H1 (cell line): ENCODE data around the gene NR3C1. TPM values are rescaled to one million over a fixed set of nuclear protein-coding genes. Genes with fewer than 3 reads are reported as not detected.

Experiments
- CTCF ChIA-PET: fragments of 300-600 bp; sonication (Branson Sonifier 250); formaldehyde crosslinking; loops from one replicate; lab custom pipeline; 2021; ENCODE audit not compliant: partially characterized antibody; lab: Charles Lee
- POLR2A ChIA-PET: fragments of 300-600 bp; sonication (Branson Sonifier 250); formaldehyde crosslinking; loops from one replicate; lab custom pipeline; 2021; ENCODE audit warnings: inconsistent platforms; ENCODE audit not compliant: partially characterized antibody; lab: Charles Lee
- DNase-seq, 2 experiments: peaks; one replicate each; pipeline versions ENCODE4 v3.0.0 to v3.0.0-alpha.2; 2010 to 2022; ENCODE audit warnings: low spot score in 2 of 2, low read depth in 1 of 2, mixed read lengths in 1 of 2
- FAIRE-seq: peaks from 2 replicates; lab custom pipeline; 2011; peaks lifted over from hg19 to GRCh38; lab: Jason Lieb, UNC
- H2AFZ ChIP-seq: 2 replicates; pipeline ENCODE4 v1.8.1; 2012; ENCODE audit warnings: low read length, inconsistent platforms
- H2AK5ac ChIP-seq: 2 replicates; pipeline ENCODE4 v1.6.1; 2013; ENCODE audit warnings: low read depth, low read length
- H2BK120ac ChIP-seq: replicated peaks from 2 replicates; pipeline ENCODE3; 2013; ENCODE audit warnings: low read depth, low read length, inconsistent platforms
- H2BK12ac ChIP-seq: 2 replicates; pipeline ENCODE4 v1.6.1; 2013; ENCODE audit warnings: low read depth, low read length
- H2BK15ac ChIP-seq: 2 replicates; pipeline ENCODE4 v1.6.1; 2013; ENCODE audit warnings: low read length
- H2BK20ac ChIP-seq: 2 replicates; pipeline ENCODE4 v1.6.1; 2013; ENCODE audit warnings: low read length
- H2BK5ac ChIP-seq: 2 replicates; pipeline ENCODE4 v1.6.1; 2013; ENCODE audit warnings: low read depth, low read length
- H3K14ac ChIP-seq: 2 replicates; pipeline ENCODE4 v1.6.1; 2013; ENCODE audit warnings: inconsistent platforms; ENCODE audit not compliant: insufficient read length
- H3K18ac ChIP-seq: 2 replicates; pipeline ENCODE4 v1.6.1; 2013; ENCODE audit warnings: low read length; ENCODE audit errors: extremely low read depth
- H3K23ac ChIP-seq: 2 replicates; pipeline ENCODE4 v1.6.1; 2013; ENCODE audit warnings: inconsistent platforms; ENCODE audit not compliant: insufficient read length
- H3K23me2 ChIP-seq: 2 replicates; pipeline ENCODE4 v1.6.1; 2013; ENCODE audit warnings: low read depth, low read length
- H3K27ac ChIP-seq: 2 replicates; pipeline ENCODE4 v1.6.1; 2011; ENCODE audit warnings: low read depth, low read length, inconsistent platforms
- H3K27me3 ChIP-seq, 4 experiments: replicated peaks in 1 of 4; 1 replicate in 1 of 4; 2 replicates in 3 of 4; pipeline versions ENCODE4 v1.6.1 to v1.8.1; 2011 to 2013; ENCODE audit warnings: low read length in 3 of 4, mild to moderate bottlenecking in 3 of 4, inconsistent platforms in 2 of 4, mixed read lengths in 2 of 4, moderate library complexity in 1 of 4; ENCODE audit not compliant: control insufficient read depth in 3 of 4, insufficient read depth in 3 of 4; ENCODE audit errors: extremely low read depth in 1 of 4
- H3K36me3 ChIP-seq, 4 experiments: 2 replicates each; pipeline versions ENCODE4 v1.6.1 to v1.8.1; 2011 to 2013; ENCODE audit warnings: mild to moderate bottlenecking in 4 of 4, low read length in 3 of 4, moderate library complexity in 2 of 4, control low read depth in 1 of 4, inconsistent platforms in 1 of 4; ENCODE audit not compliant: insufficient read depth in 4 of 4, control insufficient read depth in 2 of 4
- H3K4ac ChIP-seq: replicated peaks from 2 replicates; pipeline ENCODE3; 2013; ENCODE audit warnings: low read length, low read depth, mixed read lengths, inconsistent platforms; ENCODE audit not compliant: insufficient read length
- H3K4me1 ChIP-seq, 4 experiments: replicated peaks in 1 of 4; 1 replicate in 1 of 4; 2 replicates in 3 of 4; pipeline versions ENCODE4 v1.6.1 to v1.8.1; 2011 to 2013; ENCODE audit warnings: low read length in 3 of 4, inconsistent platforms in 2 of 4, mixed read lengths in 1 of 4; ENCODE audit not compliant: insufficient read depth in 4 of 4, control insufficient read depth in 3 of 4
- H3K4me2 ChIP-seq, 2 experiments: 2 replicates each; pipeline versions ENCODE4 v1.6.1 to v1.8.1; 2011 to 2013; ENCODE audit warnings: low read depth in 2 of 2, low read length in 2 of 2, control low read depth in 1 of 2, inconsistent platforms in 1 of 2, mild to moderate bottlenecking in 1 of 2; ENCODE audit not compliant: insufficient read depth in 1 of 2
- H3K4me3 ChIP-seq, 4 experiments: fragments of 200-600, 300-600 bp in 1 of 4; sonication (generic), shearing (Covaris generic), sonication (Bioruptor Twin) in 1 of 4; 2 replicates each; pipeline versions ENCODE4 v1.5.1 to v1.8.1; 2011 to 2016; ENCODE audit warnings: low read length in 4 of 4, low read depth in 3 of 4, control low read depth in 2 of 4, inconsistent platforms in 2 of 4, mild to moderate bottlenecking in 2 of 4, mixed read lengths in 1 of 4, moderate library complexity in 1 of 4; ENCODE audit not compliant: insufficient read depth in 2 of 4; ENCODE audit errors: extremely low read depth in 1 of 4
- H3K56ac ChIP-seq: replicated peaks from 2 replicates; pipeline ENCODE3; 2013; ENCODE audit warnings: low read depth, mild to moderate bottlenecking, mixed read lengths, low read length, inconsistent platforms; ENCODE audit not compliant: insufficient read length
- H3K79me1 ChIP-seq: 2 replicates; pipeline ENCODE4 v1.6.1; 2013; ENCODE audit warnings: low read depth, low read length, control low read depth
- H3K79me2 ChIP-seq, 2 experiments: 2 replicates each; pipeline versions ENCODE4 v1.6.1 to v1.8.1; 2012 to 2013; ENCODE audit warnings: low read length in 2 of 2, mild to moderate bottlenecking in 2 of 2, inconsistent platforms in 1 of 2; ENCODE audit not compliant: insufficient read depth in 2 of 2, control insufficient read depth in 1 of 2
- H3K9ac ChIP-seq, 4 experiments: replicated peaks in 1 of 4; 1 replicate in 1 of 4; 2 replicates in 3 of 4; pipeline versions ENCODE4 v1.6.1 to v1.8.1; 2011 to 2013; ENCODE audit warnings: low read depth in 3 of 4, low read length in 3 of 4, control low read depth in 2 of 4, mild to moderate bottlenecking in 2 of 4, moderate library complexity in 2 of 4, inconsistent platforms in 1 of 4; ENCODE audit errors: extremely low read depth in 1 of 4
- H3K9me3 ChIP-seq, 2 experiments: 2 replicates each; pipeline versions ENCODE4 v1.6.1 to v1.8.1; 2012 to 2013; ENCODE audit warnings: mild to moderate bottlenecking in 2 of 2, moderate library complexity in 2 of 2, control low read depth in 1 of 2, inconsistent platforms in 1 of 2, low read depth in 1 of 2, low read length in 1 of 2, mixed read lengths in 1 of 2; ENCODE audit not compliant: insufficient read depth in 2 of 2
- H4K20me1 ChIP-seq, 2 experiments: replicated peaks in 1 of 2; 2 replicates each; pipeline versions ENCODE3 to v1.8.1; 2011 to 2013; ENCODE audit warnings: inconsistent platforms in 2 of 2, low read length in 2 of 2, mild to moderate bottlenecking in 1 of 2; ENCODE audit not compliant: insufficient read depth in 2 of 2, control insufficient read depth in 1 of 2
- H4K5ac ChIP-seq: 2 replicates; pipeline ENCODE4 v1.6.1; 2013; ENCODE audit warnings: low read length, low read depth, mixed read lengths, inconsistent platforms; ENCODE audit not compliant: insufficient read length
- H4K8ac ChIP-seq: 2 replicates; pipeline ENCODE4 v1.8.0; 2013; ENCODE audit warnings: mild to moderate bottlenecking, moderate library complexity, low read length, inconsistent platforms; ENCODE audit not compliant: insufficient read depth; ENCODE audit errors: extremely low read depth
- H4K91ac ChIP-seq: replicated peaks from 2 replicates; pipeline ENCODE3; 2013; ENCODE audit warnings: low read length, mixed read lengths, inconsistent platforms; ENCODE audit not compliant: insufficient read length
- CHD1 ChIP-seq: IDR thresholded peaks from 2 replicates; pipeline ENCODE4 v1.6.1; 2012; ENCODE audit warnings: low read depth, low read length, improper control_type of control experiment
- POU5F1 ChIP-seq: IDR thresholded peaks from 2 replicates; pipeline ENCODE4 v1.6.1; 2011; ENCODE audit warnings: low read depth, mild to moderate bottlenecking, low read length, moderate library complexity
- RNF2 ChIP-seq: fragments of 200-900, 300-1000 bp; sonication (generic); IDR thresholded peaks from 2 replicates; pipeline ENCODE4 v1.7.1; 2016; ENCODE audit warnings: borderline replicate concordance, low read depth, mild to moderate bottlenecking, antibody characterized with exemption, low read length; ENCODE audit not compliant: poor library complexity, severe bottlenecking; ENCODE audit errors: missing control alignments
- SAP30 ChIP-seq: fragments of 300-600 bp; sonication (generic); IDR thresholded peaks from 2 replicates; pipeline ENCODE4 v1.7.1; 2012; ENCODE audit warnings: low read length, moderate library complexity, mild to moderate bottlenecking, inconsistent platforms; ENCODE audit not compliant: insufficient read depth, insufficient replicate concordance
- WGBS, 2 experiments: shearing (Covaris generic) in 1 of 2; methylation state at CpG; one replicate each; pipeline versions ENCODE4 v1.1.6 to v1.1.7; 2013 to 2015; ENCODE audit warnings: low lambda C conversion rate in 2 of 2, mixed read lengths in 2 of 2, inconsistent platforms in 1 of 2, low coverage in 1 of 2, missing lambda C conversion rate in 1 of 2; ENCODE audit not compliant: insufficient replicate concordance in 2 of 2, insufficient coverage in 1 of 2, insufficient read length in 1 of 2; ENCODE audit errors: extremely low coverage in 1 of 2, missing lambda C conversion rate in 1 of 2; 5-methylcytosine and 5-hydroxymethylcytosine counted together
- polyA plus RNA-seq, 7 experiments: library from polyadenylated mRNA; depleted of rRNA in 3 of 7; stranded (reverse) in 5 of 7; unstranded in 2 of 7; fragments of >200 nt in 5 of 7; fragments of 200-250 nt in 2 of 7; gene quantifications; 1 replicate in 5 of 7; 2 replicates in 1 of 7; 4 replicates in 1 of 7; pipeline versions ENCODE4 v1.2.1 to v1.2.3, GENCODE V29; 2011 to 2013; ENCODE audit warnings: missing spikeins in 2 of 7, mixed read lengths in 2 of 7
- total RNA-seq: library from RNA; stranded (reverse); fragmentation: NEBNext Ultra II Directional; extraction: Animal tissue kit (Norgen Biotek cat#: 25700); gene quantifications from 2 replicates; pipeline ENCODE4 v1.2.1, GENCODE V29; 2021

NR3C1 gene
- total and polyA plus RNA-seq, 2 of the 8 experiments (the other 6 are each of a cell fraction or from before 2014, with no cell fraction given) = 1.7 to 5.4 TPM

- DNase-seq (no peak), FAIRE-seq (no peak)
- Histone ChIP-seq H3K23ac (no peak overlapping the region), H3K23me2 (no peaks in the 10 kb centered on the region), H4K91ac (no peak overlapping the region), H2BK5ac (no peak overlapping the region), H3K27me3 (no peaks in the 10 kb centered on the region), H3K9me3 (no peaks in the 10 kb centered on the region), H2BK15ac (no peak overlapping the region), H2AK5ac (no peak overlapping the region), H3K36me3 (no peaks in the 10 kb centered on the region), H4K5ac (no peak overlapping the region), H4K8ac (no peak overlapping the region), H3K4me1 (peaks cover 0 to 2% (median 0%) of the 10 kb centered on the region in 4 experiments; a peak in 1 of 7 replicates), H3K79me1 (no peaks in the 10 kb centered on the region), H3K4me3 (no peak overlapping the region), H4K20me1 (no peaks in the 10 kb centered on the region), H3K4me2 (no peak overlapping the region), H3K56ac (no peak overlapping the region), H3K27ac (no peak overlapping the region), H3K18ac (no peak overlapping the region), H2BK12ac (no peak overlapping the region), H2AFZ (no peak overlapping the region; the same call in 1 of the 2 replicates), H3K9ac (no peak overlapping the region), H3K79me2 (no peaks in the 10 kb centered on the region), H2BK20ac (no peak overlapping the region), H3K14ac (no peak overlapping the region), H3K4ac (no peak overlapping the region), H2BK120ac (no peak overlapping the region)
- ChIA-PET POLR2A (no interaction called here), CTCF (interaction anchor here (0.9 kb wide), 1 partner anchor 14 kb away, joined by 3 read pairs; no protein-coding TSS in a partner anchor)
- WGBS, 2 experiments = 83% methylated on average over 2 of the region's 2 CpGs; no CpG with 5 or more reads in 1 of the 2 experiments
- TF ChIP-seq RNF2 (no peak), POU5F1 (no peak), SAP30 (no peak), CHD1 (no peak)
Measured at GRCh38 chr5:143418140-143418866, 14.8 kb upstream of the NR3C1 start.
